HG03521 (cell line): ENCODE measurements around the gene RPL10.

Experiments used
- ATAC-seq: cut with Tn5 transposase; IDR thresholded peaks from one replicate; pipeline ENCODE4 v1.9.1; 2021; ENCODE audit warnings: mild to moderate bottlenecking, moderate library complexity; ENCODE audit not compliant: unreplicated experiment

Gene RPL10

GRCh38 chrX:154428176-154429171 lies 30.3 kb downstream of the RPL10 start, which contains the start of gene ATP6AP1:
Gene ATP6AP1, plus strand, starts transcription at chrX:154428677. Its CDS starts 16 bp downstream, at chrX:154428693.
- peak; percentile 99 for ATAC-seq

- ATAC-seq = no peak
Observed at GRCh38 chrX:154429711-154430110, 31.5 kb downstream of the RPL10 start.

GRCh38 chrX:154430479-154430878 lies 32.3 kb downstream of the RPL10 start:
- ATAC-seq = no peak

- ATAC-seq = no peak
Observed at GRCh38 chrX:154430916-154431315, 32.7 kb downstream of the RPL10 start.

- no peak for ATAC-seq
Observed at GRCh38 chrX:154431341-154431740, 33.2 kb downstream of the RPL10 start.

- no peak for ATAC-seq
Observed at GRCh38 chrX:154432210-154432609, 34.0 kb downstream of the RPL10 start.

GRCh38 chrX:154433605-154434004 lies 35.4 kb downstream of the RPL10 start:
- ATAC-seq = no peak

GRCh38 chrX:154434394-154435168 lies 36.4 kb downstream of the RPL10 start:
- no peak for ATAC-seq

GRCh38 chrX:154435171-154435733 lies 37.1 kb downstream of the RPL10 start:
- ATAC-seq = no peak

GRCh38 chrX:154436374-154436982 lies 38.3 kb downstream of the RPL10 start:
- ATAC-seq = peak; percentile 41

- peak; percentile 46 for ATAC-seq
Observed at GRCh38 chrX:154436983-154437752, 39.0 kb downstream of the RPL10 start, which contains the start of gene GDI1. Gene GDI1, plus strand, starts transcription at chrX:154437154. Its CDS starts 101 bp downstream, at chrX:154437255.

- ATAC-seq = no peak
Observed at GRCh38 chrX:154437971-154438893, 40.1 kb downstream of the RPL10 start.

GRCh38 chrX:154439841-154440240 lies 41.7 kb downstream of the RPL10 start:
- no peak for ATAC-seq

- ATAC-seq = no peak
Observed at GRCh38 chrX:154440623-154441357, 42.6 kb downstream of the RPL10 start.

GRCh38 chrX:154441564-154441963 lies 43.4 kb downstream of the RPL10 start:
- no peak for ATAC-seq

- ATAC-seq = no peak
Observed at GRCh38 chrX:154441984-154442707, 44.0 kb downstream of the RPL10 start.

GRCh38 chrX:154443479-154443910 lies 45.3 kb downstream of the RPL10 start:
- no peak for ATAC-seq
